Ovary (tissue), 3 donors: ENCODE measurements around the gene PTPRA.

ENCODE experiments used
- CTCF ChIP-seq, 3 donors: fragments of 450-650 bp in 2 of 3; fragments of 200-600 bp in 1 of 3; IDR thresholded peaks; one replicate each; pipeline versions ENCODE4 v1.5.1 to v1.8.0; 2016 to 2022; ENCODE audit warnings: antibody characterized with exemption in 3 of 3, mild to moderate bottlenecking in 1 of 3
- EP300 ChIP-seq: sonication (generic); formaldehyde crosslinking; IDR thresholded peaks from one replicate; pipeline ENCODE4 v1.6.1; 2017; ENCODE audit warnings: antibody characterized with exemption
- POLR2A ChIP-seq: fragments of 450-650 bp; IDR thresholded peaks from one replicate; pipeline ENCODE4 v1.6.1; 2017; ENCODE audit warnings: antibody characterized with exemption, mild to moderate bottlenecking, moderate library complexity
- donor health status: DM: no; HTN: no; CAD: no.

DNA sequence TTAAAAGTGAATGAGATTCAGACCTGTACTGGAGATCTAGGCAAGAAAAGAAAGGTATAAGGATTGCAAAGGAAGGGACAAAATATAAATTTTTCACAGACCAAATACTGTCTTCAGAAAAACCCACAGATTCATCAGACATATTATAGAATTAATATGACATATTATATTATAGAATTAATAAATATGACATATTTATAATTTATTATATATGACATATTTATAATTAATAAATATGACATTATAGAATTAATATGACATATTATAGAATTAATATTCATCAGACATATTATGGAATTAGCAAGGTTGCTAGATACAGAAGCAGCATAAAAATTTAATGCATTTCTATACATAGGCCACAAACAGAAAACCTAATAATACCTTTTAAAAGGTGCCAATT is 125.4 kb downstream of the PTPRA start:
- TF ChIP-seq CTCF (IDR thresholded peaks at IDR 0.05) (no peak), POLR2A (no peak), EP300 (no peak)
